IPS DF 4.7 (cell line): ENCODE results near the gene SYPL1.

Experiments
- DNase-seq: peaks from one replicate; pipeline ENCODE4 v3.0.0-alpha.2; 2013; ENCODE audit warnings: low spot score; ENCODE audit errors: extremely low read depth

SYPL1 gene

GRCh38 chr7:106095634-106096033 is 16.5 kb downstream of the SYPL1 start:
- DNase-seq, result no peak

- no peak for DNase-seq
Measured at GRCh38 chr7:106094780-106095179, 17.3 kb downstream of the SYPL1 start.

GRCh38 chr7:106092204-106092603 is 19.9 kb downstream of the SYPL1 start:
- no peak for DNase-seq

- no peak for DNase-seq
Measured at GRCh38 chr7:106089647-106090046, 22.5 kb downstream of the SYPL1 start.

GRCh38 chr7:106088014-106088413 is 24.1 kb downstream of the SYPL1 start:
- DNase-seq, result no peak

GRCh38 chr7:106086062-106086461 is 26.1 kb downstream of the SYPL1 start:
- DNase-seq, result no peak

- no peak for DNase-seq
Measured at GRCh38 chr7:106085015-106085414, 27.1 kb downstream of the SYPL1 start.

- DNase-seq, result no peak
Measured at GRCh38 chr7:106083717-106084116, 28.4 kb downstream of the SYPL1 start.

GRCh38 chr7:106082087-106082854 is 29.8 kb downstream of the SYPL1 start:
- no peak for DNase-seq

GRCh38 chr7:106080300-106080987 is 31.7 kb downstream of the SYPL1 start:
- no peak for DNase-seq

- no peak for DNase-seq
Measured at GRCh38 chr7:106076537-106076936, 35.6 kb downstream of the SYPL1 start.

- DNase-seq, result no peak
Measured at GRCh38 chr7:106075937-106076336, 36.2 kb downstream of the SYPL1 start.

- no peak for DNase-seq
Measured at GRCh38 chr7:106074257-106074656, 37.9 kb downstream of the SYPL1 start.

GRCh38 chr7:106073701-106074100 is 38.4 kb downstream of the SYPL1 start:
- no peak for DNase-seq

- DNase-seq, result no peak
Measured at GRCh38 chr7:106072715-106073091, 39.4 kb downstream of the SYPL1 start.

- DNase-seq, result no peak
Measured at GRCh38 chr7:106071999-106072714, 40.0 kb downstream of the SYPL1 start.

- DNase-seq, result no peak
Measured at GRCh38 chr7:106071356-106071998, 40.6 kb downstream of the SYPL1 start.

GRCh38 chr7:106070567-106071254 is 41.4 kb downstream of the SYPL1 start:
- no peak for DNase-seq

GRCh38 chr7:106070201-106070551 is 41.9 kb downstream of the SYPL1 start:
- no peak for DNase-seq

GRCh38 chr7:106069471-106070200 is 42.5 kb downstream of the SYPL1 start:
- DNase-seq, result no peak

GRCh38 chr7:106068986-106069385 is 43.1 kb downstream of the SYPL1 start:
- DNase-seq, result no peak
